Cortex of kidney (tissue), 1 donor: ENCODE results near the gene SH3GLB2.
"Not testable (repeated sequence)": the region's sequence is repeated elsewhere in the genome, so short reads cannot be mapped to it uniquely, and the experiment has no call there.

Source experiments
- DNase-seq: peaks from one replicate; lab custom pipeline; 2025; lab: John Stamatoyannopoulos, UW

Gene SH3GLB2

GRCh38 chr9:129014608-129015007, 13.5 kb downstream of the SH3GLB2 start:
- DNase-seq = no peak

GRCh38 chr9:129014124-129014523, 14.0 kb downstream of the SH3GLB2 start:
- DNase-seq = no peak

GRCh38 chr9:129013674-129014073, 14.5 kb downstream of the SH3GLB2 start:
- no peak for DNase-seq

- no peak for DNase-seq
Observed at GRCh38 chr9:129012893-129013448, 15.2 kb downstream of the SH3GLB2 start.

- no peak for DNase-seq
Observed at GRCh38 chr9:129012343-129012742, 15.8 kb downstream of the SH3GLB2 start.

- DNase-seq = no peak
Observed at GRCh38 chr9:129011761-129012181, 16.4 kb downstream of the SH3GLB2 start.

GRCh38 chr9:129011170-129011569, 17.0 kb downstream of the SH3GLB2 start:
- DNase-seq = no peak

- DNase-seq = no peak
Observed at GRCh38 chr9:129010267-129010975, 17.7 kb downstream of the SH3GLB2 start.

- DNase-seq = no peak
Observed at GRCh38 chr9:129009584-129010141, 18.5 kb downstream of the SH3GLB2 start.

GRCh38 chr9:129008986-129009583, 19.0 kb downstream of the SH3GLB2 start:
- DNase-seq = no peak

- DNase-seq = no peak
Observed at GRCh38 chr9:129008469-129008965, 19.6 kb downstream of the SH3GLB2 start.

GRCh38 chr9:129007766-129008468, 20.2 kb downstream of the SH3GLB2 start:
- DNase-seq = no peak

GRCh38 chr9:129007035-129007765, 20.9 kb downstream of the SH3GLB2 start:
- no peak for DNase-seq

- no peak for DNase-seq
Observed at GRCh38 chr9:129006328-129007034, 21.6 kb downstream of the SH3GLB2 start.

- no peak for DNase-seq
Observed at GRCh38 chr9:129005336-129005997, 22.7 kb downstream of the SH3GLB2 start.

GRCh38 chr9:129004173-129004572, 24.0 kb downstream of the SH3GLB2 start:
- not testable (repeated sequence) for DNase-seq

- DNase-seq = no peak
Observed at GRCh38 chr9:129002992-129003391, 25.1 kb downstream of the SH3GLB2 start.

- no peak for DNase-seq
Observed at GRCh38 chr9:129001504-129002325, 26.4 kb downstream of the SH3GLB2 start.

- no peak for DNase-seq
Observed at GRCh38 chr9:128999581-129000206, 28.4 kb downstream of the SH3GLB2 start.
